GM23338 (cell line): ENCODE data around the gene CHI3L1. TPM values are rescaled to one million over a fixed set of nuclear protein-coding genes. Genes with fewer than 3 reads are reported as not detected.

ENCODE experiments used
- ATAC-seq: fragments of 200-7000 bp; cut with Tn5 transposase; 3 replicates; pipeline ENCODE4 v1.9.1; 2020
- DNase-seq: peaks from one replicate; pipeline ENCODE4 v3.0.0-alpha.2; 2015; ENCODE audit warnings: low spot score
- H2AFZ ChIP-seq: fragments of 200-600 bp; sonication (generic); 2 replicates; pipeline ENCODE4 v1.8.0; 2016; ENCODE audit warnings: antibody characterized with exemption, mild to moderate bottlenecking, moderate library complexity
- H3F3A ChIP-seq: fragments of 200-600 bp; sonication (generic); replicated peaks from 2 replicates; pipeline ENCODE4 v1.8.0; 2017; ENCODE audit warnings: antibody characterized with exemption, mixed run types, low read depth
- H3K27ac ChIP-seq: fragments of 200-600 bp; sonication (generic); 2 replicates; pipeline ENCODE4 v1.6.1; 2016; ENCODE audit warnings: low read depth
- H3K27me3 ChIP-seq: fragments of 200-600 bp; sonication (generic); 2 replicates; pipeline ENCODE4 v1.8.0; 2016; ENCODE audit warnings: mild to moderate bottlenecking, mixed run types, moderate library complexity; ENCODE audit not compliant: insufficient read depth
- H3K36me3 ChIP-seq: fragments of 200-600 bp; sonication (generic); 2 replicates; pipeline ENCODE4 v1.8.0; 2016; ENCODE audit warnings: mild to moderate bottlenecking; ENCODE audit not compliant: insufficient read depth
- H3K4me1 ChIP-seq: fragments of 200-600 bp; sonication (generic); 2 replicates; pipeline ENCODE4 v1.8.0; 2016; ENCODE audit warnings: mild to moderate bottlenecking, moderate library complexity; ENCODE audit not compliant: insufficient read depth
- H3K4me2 ChIP-seq: fragments of 200-600 bp; sonication (generic); 2 replicates; pipeline ENCODE4 v1.7.1; 2017; ENCODE audit warnings: mixed run types
- H3K4me3 ChIP-seq: fragments of 200-600 bp; sonication (generic); 2 replicates; pipeline ENCODE4 v1.6.1; 2016; ENCODE audit warnings: mixed run types
- H3K79me2 ChIP-seq: fragments of 200-600 bp; sonication (generic); replicated peaks from 2 replicates; pipeline ENCODE4 v1.8.0; 2017; ENCODE audit warnings: mild to moderate bottlenecking; ENCODE audit not compliant: insufficient read depth
- H3K9me2 ChIP-seq: fragments of 200-600 bp; sonication (generic); 2 replicates; pipeline ENCODE4 v1.8.0; 2017; ENCODE audit not compliant: insufficient read depth
- H4K20me1 ChIP-seq: fragments of 200-600 bp; sonication (generic); replicated peaks from 2 replicates; pipeline ENCODE4 v1.8.0; 2017; ENCODE audit warnings: mild to moderate bottlenecking; ENCODE audit not compliant: insufficient read depth
- H3K27ac Mint-ChIP-seq: 2 replicates; pipeline ENCODE4 v1.8.0; 2020; ENCODE audit warnings: inconsistent platforms, mild to moderate bottlenecking, moderate library complexity, mixed read lengths
- H3K27me3 Mint-ChIP-seq: 3 replicates; pipeline ENCODE4 v1.8.0; 2022; ENCODE audit warnings: low read depth, mild to moderate bottlenecking, moderate library complexity, mixed read lengths, inconsistent platforms; ENCODE audit not compliant: insufficient read depth, poor library complexity
- H3K36me3 Mint-ChIP-seq: 3 replicates; pipeline ENCODE4 v1.8.0; 2021; ENCODE audit warnings: low read depth, mild to moderate bottlenecking, inconsistent platforms, moderate library complexity, mixed read lengths
- H3K4me1 Mint-ChIP-seq: 3 replicates; pipeline ENCODE4 v1.8.0; 2020; ENCODE audit warnings: mild to moderate bottlenecking, inconsistent platforms, mixed read lengths
- H3K4me3 Mint-ChIP-seq: 3 replicates; pipeline ENCODE4 v1.8.0; 2021; ENCODE audit warnings: moderate library complexity, mild to moderate bottlenecking, inconsistent platforms, mixed read lengths
- H3K9me3 Mint-ChIP-seq: 3 replicates; pipeline ENCODE4 v1.8.0; 2020; ENCODE audit warnings: moderate library complexity, mild to moderate bottlenecking, inconsistent platforms, mixed read lengths
- CREB1 ChIP-seq: fragments of 250-450 bp; sonication (Bioruptor Pico); IDR thresholded peaks from 2 replicates; pipeline ENCODE4 v1.5.0; 2020; ENCODE audit warnings: low read depth, mild to moderate bottlenecking, moderate library complexity
- EZH2phosphoT487 ChIP-seq: fragments of 200-600 bp; sonication (generic); IDR thresholded peaks from one replicate; pipeline ENCODE4 v1.8.1; 2018; ENCODE audit warnings: antibody characterized with exemption; ENCODE audit not compliant: unreplicated experiment
- JUNB ChIP-seq: IDR thresholded peaks from one replicate; pipeline ENCODE4 v1.6.1; 2016; ENCODE audit warnings: antibody characterized with exemption; ENCODE audit not compliant: unreplicated experiment
- NANOG ChIP-seq: IDR thresholded peaks from 2 replicates; pipeline ENCODE4 v1.6.1; 2016; ENCODE audit warnings: antibody characterized with exemption, borderline replicate concordance
- POLR2AphosphoS5 ChIP-seq: IDR thresholded peaks from 2 replicates; pipeline ENCODE4 v1.6.1; 2016; ENCODE audit warnings: antibody characterized with exemption, low read depth
- STAT1 ChIP-seq: IDR thresholded peaks from one replicate; pipeline ENCODE4 v1.6.1; 2016; ENCODE audit warnings: antibody characterized with exemption; ENCODE audit not compliant: unreplicated experiment
- ZNF114 ChIP-seq: fragments of 250-450 bp; sonication (Bioruptor Pico); IDR thresholded peaks from 2 replicates; pipeline ENCODE4 v1.5.0; 2020; ENCODE audit warnings: mild to moderate bottlenecking, moderate library complexity
- polyA plus RNA-seq: library from polyadenylated mRNA; unstranded; fragments of >200 nt; fragmentation: Nextera tagmentation; extraction: Ambion mirVana; gene quantifications from 2 replicates; pipeline ENCODE4 v1.2.1, GENCODE V29; 2016
- total RNA-seq: library from RNA; depleted of rRNA; stranded (reverse); fragments of >200 nt; shearing (Covaris generic); gene quantifications from 2 replicates; pipeline ENCODE4 v1.2.3, GENCODE V29; 2014
- TF ChIP-seq, protein P1 (sequence below), 2 experiments: fragments of 200-600 bp in 1 of 2; sonication (generic) in 1 of 2; conservative IDR thresholded peaks; 2 replicates each; pipeline versions ENCODE4 v1.5.1 to v1.6.1; 2016 to 2017; ENCODE audit warnings: antibody characterized with exemption in 2 of 2, low read depth in 2 of 2, mild to moderate bottlenecking in 2 of 2, moderate library complexity in 1 of 2
- TF ChIP-seq, protein P2 (sequence below): IDR thresholded peaks from 2 replicates; pipeline ENCODE4 v1.6.1; 2016; ENCODE audit warnings: antibody characterized with exemption
- TF ChIP-seq, protein P3 (sequence below): IDR thresholded peaks from one replicate; pipeline ENCODE4 v1.6.1; 2018; ENCODE audit warnings: antibody characterized with exemption; ENCODE audit not compliant: unreplicated experiment

CHI3L1 gene
- total and polyA plus RNA-seq, 2 experiments from 2014 or later, result 0.76 TPM; not detected in 1

DNA sequence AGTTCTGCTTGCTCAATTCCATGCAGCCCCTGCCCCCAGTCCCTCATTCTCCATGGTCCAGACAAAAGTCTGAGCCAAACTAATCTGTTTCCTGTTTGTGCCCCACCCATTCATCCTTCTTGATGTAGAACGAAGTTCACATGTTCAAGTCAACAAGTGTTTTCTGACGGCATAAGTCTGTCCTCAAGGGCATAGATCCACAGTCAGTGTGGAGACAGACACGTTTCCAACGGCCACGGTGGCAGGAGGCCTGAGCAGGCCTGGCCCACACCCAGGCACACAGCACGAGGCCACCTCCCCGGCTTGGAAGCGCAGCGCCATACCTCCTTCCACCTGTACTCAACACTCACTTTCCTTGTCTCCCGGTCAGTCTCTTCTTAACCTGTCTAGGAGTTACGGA, 42.9 kb downstream of the CHI3L1 start:
- ATAC-seq (no peak), DNase-seq (no peak)
- H3K27me3 Mint-ChIP-seq, result peaks cover 14% of the 10 kb centered on the region
- Histone ChIP-seq H3K36me3 (no peaks in the 10 kb centered on the region), H3K27ac (no peak overlapping the region), H3K4me2 (no peak overlapping the region), H2AFZ (no peak overlapping the region), H4K20me1 (no peaks in the 10 kb centered on the region), H3K79me2 (no peaks in the 10 kb centered on the region), H3F3A (no peaks in the 10 kb centered on the region), H3K9me2 (no peaks in the 10 kb centered on the region), H3K4me3 (no peak overlapping the region), H3K4me1 (peaks cover 23% of the 10 kb centered on the region), H3K27me3 (no peaks in the 10 kb centered on the region)
- H3K9me3 Mint-ChIP-seq, result peaks cover 2% of the 10 kb centered on the region; the same call in 1 of the 3 replicates
- no peaks in the 10 kb centered on the region for H3K36me3 Mint-ChIP-seq
- TF ChIP-seq, protein P1, sequence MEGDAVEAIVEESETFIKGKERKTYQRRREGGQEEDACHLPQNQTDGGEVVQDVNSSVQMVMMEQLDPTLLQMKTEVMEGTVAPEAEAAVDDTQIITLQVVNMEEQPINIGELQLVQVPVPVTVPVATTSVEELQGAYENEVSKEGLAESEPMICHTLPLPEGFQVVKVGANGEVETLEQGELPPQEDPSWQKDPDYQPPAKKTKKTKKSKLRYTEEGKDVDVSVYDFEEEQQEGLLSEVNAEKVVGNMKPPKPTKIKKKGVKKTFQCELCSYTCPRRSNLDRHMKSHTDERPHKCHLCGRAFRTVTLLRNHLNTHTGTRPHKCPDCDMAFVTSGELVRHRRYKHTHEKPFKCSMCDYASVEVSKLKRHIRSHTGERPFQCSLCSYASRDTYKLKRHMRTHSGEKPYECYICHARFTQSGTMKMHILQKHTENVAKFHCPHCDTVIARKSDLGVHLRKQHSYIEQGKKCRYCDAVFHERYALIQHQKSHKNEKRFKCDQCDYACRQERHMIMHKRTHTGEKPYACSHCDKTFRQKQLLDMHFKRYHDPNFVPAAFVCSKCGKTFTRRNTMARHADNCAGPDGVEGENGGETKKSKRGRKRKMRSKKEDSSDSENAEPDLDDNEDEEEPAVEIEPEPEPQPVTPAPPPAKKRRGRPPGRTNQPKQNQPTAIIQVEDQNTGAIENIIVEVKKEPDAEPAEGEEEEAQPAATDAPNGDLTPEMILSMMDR (conservative IDR thresholded peaks at IDR 0.05; ENCODE audit: low read depth in 2 of 2), result no peak
- TF ChIP-seq NANOG (no peak), STAT1 (no peak), JUNB (no peak), ZNF114 (no peak), CREB1 (no peak), EZH2phosphoT487 (no peak), POLR2AphosphoS5 (no peak)
- TF ChIP-seq, protein P2, sequence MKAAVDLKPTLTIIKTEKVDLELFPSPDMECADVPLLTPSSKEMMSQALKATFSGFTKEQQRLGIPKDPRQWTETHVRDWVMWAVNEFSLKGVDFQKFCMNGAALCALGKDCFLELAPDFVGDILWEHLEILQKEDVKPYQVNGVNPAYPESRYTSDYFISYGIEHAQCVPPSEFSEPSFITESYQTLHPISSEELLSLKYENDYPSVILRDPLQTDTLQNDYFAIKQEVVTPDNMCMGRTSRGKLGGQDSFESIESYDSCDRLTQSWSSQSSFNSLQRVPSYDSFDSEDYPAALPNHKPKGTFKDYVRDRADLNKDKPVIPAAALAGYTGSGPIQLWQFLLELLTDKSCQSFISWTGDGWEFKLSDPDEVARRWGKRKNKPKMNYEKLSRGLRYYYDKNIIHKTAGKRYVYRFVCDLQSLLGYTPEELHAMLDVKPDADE, result no peak
- TF ChIP-seq, protein P3, sequence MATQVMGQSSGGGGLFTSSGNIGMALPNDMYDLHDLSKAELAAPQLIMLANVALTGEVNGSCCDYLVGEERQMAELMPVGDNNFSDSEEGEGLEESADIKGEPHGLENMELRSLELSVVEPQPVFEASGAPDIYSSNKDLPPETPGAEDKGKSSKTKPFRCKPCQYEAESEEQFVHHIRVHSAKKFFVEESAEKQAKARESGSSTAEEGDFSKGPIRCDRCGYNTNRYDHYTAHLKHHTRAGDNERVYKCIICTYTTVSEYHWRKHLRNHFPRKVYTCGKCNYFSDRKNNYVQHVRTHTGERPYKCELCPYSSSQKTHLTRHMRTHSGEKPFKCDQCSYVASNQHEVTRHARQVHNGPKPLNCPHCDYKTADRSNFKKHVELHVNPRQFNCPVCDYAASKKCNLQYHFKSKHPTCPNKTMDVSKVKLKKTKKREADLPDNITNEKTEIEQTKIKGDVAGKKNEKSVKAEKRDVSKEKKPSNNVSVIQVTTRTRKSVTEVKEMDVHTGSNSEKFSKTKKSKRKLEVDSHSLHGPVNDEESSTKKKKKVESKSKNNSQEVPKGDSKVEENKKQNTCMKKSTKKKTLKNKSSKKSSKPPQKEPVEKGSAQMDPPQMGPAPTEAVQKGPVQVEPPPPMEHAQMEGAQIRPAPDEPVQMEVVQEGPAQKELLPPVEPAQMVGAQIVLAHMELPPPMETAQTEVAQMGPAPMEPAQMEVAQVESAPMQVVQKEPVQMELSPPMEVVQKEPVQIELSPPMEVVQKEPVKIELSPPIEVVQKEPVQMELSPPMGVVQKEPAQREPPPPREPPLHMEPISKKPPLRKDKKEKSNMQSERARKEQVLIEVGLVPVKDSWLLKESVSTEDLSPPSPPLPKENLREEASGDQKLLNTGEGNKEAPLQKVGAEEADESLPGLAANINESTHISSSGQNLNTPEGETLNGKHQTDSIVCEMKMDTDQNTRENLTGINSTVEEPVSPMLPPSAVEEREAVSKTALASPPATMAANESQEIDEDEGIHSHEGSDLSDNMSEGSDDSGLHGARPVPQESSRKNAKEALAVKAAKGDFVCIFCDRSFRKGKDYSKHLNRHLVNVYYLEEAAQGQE, result no peak
- H3K4me1 Mint-ChIP-seq, result peaks cover 39% of the 10 kb centered on the region
- no peak overlapping the region for H3K4me3 Mint-ChIP-seq
- H3K27ac Mint-ChIP-seq, result no peak overlapping the region
